GM19463 (cell line): Measurements from ENCODE around the gene MEGF11.

Experiments
- ATAC-seq: cut with Tn5 transposase; IDR thresholded peaks from one replicate; pipeline ENCODE4 v1.9.1; 2021; ENCODE audit warnings: mild to moderate bottlenecking, moderate library complexity; ENCODE audit not compliant: unreplicated experiment

MEGF11 gene

DNA sequence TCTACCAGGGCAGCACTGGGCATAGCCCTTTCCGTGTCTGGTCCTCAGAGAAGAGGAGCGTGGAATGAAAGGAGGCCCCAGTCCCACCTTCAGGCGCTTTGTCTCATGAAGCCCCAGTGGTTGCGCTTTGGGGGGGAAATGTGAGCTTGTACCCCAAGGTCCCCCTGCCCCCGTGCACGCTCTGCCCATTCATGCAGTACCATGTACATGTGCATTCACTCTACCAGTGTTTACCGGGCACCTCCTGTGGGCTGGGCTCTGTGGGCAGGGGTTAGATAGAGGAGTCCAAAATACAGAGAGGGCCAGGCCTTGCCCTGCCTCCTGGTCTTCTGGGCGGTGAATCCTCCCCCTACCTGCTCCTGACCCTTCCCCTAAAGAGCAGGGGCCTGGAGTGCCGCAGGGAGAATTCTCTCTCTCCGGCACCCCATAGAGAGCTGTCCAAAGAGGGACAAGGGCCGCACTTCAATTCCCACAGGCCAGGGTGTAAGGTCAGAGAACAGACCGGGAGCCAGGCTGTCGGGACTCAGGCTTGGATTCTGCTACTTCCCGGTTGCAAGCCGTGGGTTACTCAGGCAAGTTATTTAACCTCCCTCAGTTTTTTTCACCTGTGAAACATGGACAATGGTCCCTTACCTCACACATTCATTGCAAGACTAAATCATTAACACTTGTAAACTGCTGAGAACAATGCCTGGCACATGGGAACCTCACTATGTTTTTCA, 153.4 kb downstream of the MEGF11 start:
- ATAC-seq = no peak

DNA sequence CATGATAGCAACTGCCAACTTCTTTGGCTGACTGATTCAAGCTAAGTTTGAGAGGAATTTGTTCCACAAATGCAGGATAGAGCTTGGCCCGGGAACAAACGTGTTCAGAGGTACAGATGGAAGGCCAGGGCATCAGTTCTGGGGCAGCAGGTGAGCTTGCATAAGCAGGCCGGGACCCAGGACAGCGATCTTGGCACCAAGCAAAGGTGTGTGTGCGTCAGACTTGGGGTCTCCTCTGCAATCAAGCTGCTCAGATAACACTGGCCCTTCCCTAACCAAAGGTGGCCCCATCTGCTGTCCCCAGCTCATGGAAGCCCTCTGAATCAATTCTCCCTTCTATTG, 155.6 kb downstream of the MEGF11 start:
- no peak for ATAC-seq

DNA sequence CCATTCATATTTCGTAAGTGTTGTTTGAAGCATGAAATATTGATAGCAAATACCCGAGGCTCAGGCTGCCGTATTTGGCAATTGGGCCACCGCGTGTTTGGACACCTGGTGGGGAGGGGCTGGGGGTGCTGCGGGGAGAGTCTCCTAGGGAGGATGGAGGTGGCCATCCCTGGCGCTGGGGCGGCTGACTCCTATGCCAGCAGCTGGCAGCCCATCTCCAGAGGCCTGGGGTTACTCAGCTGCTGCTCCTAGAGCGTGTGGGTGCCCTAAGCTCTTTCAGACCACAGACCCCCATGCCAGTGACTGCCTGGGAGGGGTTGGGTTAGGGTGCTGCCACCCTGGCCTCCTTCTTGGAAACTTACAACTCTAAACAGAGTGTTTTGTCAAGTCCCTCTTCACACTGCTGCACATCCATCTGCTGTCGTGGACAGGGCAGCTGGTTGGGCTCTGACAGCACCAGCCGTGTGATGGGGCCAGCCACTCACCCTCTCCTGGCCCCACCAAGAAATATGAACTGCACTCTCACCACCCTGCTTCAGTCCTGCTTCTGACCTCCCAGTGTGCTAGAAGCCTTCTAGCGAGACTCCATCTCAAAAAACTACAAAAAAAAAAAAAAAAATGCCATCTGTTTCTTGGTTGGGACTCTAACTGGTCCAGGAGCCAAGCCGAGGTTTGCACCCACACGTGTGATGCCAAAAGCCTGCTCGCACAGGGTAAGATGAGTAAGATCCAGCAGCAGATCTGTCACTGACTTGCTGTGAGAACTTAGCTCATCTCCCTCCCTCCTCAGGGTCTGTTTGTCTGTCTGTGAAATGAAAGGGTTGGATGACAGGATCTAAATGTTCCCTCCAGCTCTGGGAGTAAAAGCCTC, 156.2 kb downstream of the MEGF11 start:
- no peak for ATAC-seq

DNA sequence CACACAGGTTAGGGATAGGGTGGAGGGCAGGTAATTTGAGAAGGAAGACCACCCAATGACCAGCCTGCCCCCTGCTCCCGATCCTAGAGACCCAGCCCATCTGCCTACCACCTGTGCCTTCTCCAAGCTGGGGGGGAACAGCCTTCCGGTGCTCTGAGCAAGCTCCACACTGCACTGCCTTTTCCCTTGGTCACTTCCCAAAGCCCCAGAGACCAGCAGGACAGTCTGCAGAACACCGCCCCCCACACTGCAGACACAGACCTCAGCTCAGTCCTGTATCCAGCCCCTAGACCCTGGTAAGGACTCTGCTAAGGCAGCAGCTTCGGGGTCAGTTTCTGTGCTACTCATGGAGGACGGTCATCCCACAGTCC, 156.9 kb downstream of the MEGF11 start:
- ATAC-seq = no peak

DNA sequence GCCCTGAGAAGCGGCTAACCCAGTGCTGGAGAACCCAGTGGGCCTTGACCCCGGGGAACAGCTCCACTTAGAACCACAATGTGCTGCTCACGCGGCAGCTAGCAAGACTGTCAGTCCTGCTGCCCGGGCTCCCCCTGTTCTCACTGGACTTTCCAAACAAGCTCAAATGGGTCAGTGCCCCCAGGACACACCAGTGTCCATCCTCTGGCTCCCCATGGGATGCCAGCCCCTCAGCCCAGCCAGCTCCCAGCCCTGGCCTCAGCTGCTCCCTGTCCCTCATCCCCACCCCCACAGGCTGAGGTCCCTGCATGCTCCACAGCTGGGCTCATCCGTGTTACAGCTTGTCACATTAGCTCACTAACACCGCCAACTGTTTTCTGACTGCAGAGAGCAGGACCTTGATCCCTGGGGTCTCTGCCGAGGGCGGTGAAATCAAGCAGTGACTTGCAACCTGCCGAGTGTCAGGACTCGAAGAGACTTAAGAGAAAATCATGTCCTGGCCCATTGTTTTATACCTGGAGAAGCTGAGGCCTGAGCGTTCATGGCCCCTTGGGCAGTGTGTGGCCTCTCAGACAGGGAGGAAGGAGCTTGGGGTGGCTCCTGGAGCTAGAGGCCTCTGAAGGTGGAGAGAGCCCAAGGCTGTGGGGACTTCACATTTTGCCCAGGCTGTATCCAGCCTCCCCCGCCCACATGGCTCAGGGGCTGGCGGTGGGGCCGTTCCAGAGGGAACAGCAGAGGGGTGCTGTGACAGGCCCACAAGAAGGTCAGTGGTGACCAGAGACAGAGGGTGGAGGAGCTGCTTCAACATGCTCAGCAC, 157.5 kb downstream of the MEGF11 start:
- ATAC-seq = no peak

DNA sequence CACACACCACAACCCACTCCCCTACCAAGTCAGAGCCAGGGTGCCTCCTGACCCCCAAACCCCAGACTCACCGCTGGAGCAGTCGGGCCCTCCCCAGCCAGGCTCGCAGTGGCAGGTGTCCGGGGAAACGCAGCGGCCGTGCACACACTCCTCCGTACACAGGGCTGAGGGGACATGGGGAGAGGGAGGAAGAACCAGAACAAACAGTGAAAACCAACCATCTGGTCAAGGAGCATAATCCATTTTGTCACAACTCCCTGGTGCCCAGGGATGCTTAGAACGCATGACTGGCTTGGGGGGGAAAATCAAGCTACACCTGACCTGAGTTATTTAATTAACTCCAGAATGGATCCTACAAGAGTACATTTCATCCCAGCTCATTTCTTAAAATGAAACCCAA, 159.2 kb downstream of the MEGF11 start:
- no peak for ATAC-seq

DNA sequence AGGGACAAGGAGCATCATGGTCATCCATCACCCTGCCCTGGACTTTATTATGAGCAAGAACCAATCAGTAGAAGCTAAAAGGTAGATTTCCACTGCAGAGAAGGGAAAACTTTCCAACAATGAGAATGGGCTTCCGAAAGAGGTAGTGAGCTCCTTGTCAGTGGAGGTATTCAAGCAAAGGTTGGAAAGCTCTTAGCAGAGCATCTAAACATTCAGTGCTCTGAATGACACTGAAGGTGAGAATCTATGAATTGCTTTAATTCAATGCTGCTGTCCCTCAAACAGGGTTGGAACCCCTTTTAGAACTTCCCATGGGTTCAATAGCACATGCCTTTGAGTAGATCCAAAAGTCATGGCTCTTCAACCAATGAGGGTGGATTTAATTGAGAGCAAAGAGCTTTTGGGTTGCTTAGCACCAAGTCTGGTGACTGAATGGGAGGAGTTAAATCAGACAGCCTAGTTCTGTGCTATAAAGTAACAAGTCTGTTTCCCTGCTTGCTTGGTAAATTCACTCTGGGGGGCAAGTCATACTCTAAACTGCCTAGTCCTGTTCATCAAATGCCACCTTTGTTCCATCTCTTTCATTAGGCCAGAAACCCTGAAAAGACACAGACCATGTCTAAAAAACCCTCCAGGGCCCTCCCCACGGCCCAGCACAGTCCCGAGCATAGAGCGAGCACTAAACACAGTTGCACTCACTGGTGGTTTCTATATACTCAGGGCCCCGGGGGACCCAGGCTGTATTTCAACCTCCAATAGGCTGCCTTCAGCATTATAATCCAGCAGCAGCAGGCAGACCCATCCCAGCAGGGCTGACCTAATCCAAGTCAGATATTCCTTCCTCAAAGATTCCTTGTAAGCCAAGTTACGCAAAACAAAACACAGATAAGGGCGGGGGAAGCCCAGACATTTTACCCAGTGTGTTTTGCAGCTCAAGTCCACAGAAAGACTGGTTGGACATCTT, 161.2 kb downstream of the MEGF11 start:
- ATAC-seq = no peak

DNA sequence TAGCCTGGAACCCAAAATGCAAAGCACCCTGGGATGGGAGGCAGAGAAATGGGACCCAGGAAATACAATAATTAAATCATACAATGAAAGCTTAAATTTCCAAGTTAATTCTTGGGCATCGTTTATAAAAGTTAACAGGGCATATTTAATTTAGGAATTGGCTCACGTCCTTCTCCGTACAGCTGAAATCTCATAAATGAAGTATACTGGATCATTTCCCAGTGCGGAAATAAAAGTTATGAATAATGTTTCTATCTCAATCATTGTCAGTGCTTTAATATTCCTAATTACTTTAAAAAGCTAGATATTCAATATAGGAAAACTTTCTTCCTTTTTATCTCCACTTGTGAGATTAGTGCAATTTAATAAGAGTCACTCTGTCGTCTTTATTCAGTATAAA, 164.0 kb downstream of the MEGF11 start:
- no peak for ATAC-seq

DNA sequence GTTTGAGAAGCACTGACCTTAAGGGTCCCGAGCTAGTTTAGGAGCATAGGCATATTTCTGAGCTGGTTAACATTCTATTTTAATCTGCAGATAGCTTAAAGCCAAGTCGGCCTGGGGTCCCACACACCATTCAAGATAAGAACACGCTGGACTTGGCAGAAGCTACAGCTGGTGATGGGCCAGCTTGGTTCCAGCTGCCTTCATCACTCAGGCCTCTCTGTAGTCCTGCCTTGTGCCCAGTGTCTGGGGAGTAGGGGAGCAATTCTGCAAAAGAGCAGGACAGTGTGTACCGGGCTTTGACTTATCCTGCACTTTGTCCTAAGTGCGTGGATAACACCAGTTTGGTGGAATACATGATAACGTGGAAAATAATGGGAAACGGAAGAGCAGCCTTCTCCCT, 164.5 kb downstream of the MEGF11 start:
- ATAC-seq = no peak

DNA sequence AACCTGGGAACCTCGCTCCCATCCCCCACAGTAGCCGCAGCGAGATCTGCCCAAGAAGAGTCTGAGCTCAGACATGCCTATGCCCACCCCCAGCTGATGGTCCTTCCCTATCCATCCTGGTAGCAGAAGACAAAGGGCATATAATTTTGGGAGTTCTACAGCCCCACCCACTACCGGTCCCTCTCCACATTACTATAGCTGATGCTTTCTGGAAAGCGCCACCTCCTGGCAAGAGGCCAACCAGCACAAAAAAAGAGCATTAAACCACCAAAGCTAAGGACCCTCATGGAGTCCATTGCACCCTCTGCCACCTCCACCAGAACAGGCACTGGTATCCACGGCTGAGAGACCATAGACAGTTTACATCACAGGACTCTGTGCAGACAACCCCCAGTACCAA, 168.4 kb downstream of the MEGF11 start:
- no peak for ATAC-seq

DNA sequence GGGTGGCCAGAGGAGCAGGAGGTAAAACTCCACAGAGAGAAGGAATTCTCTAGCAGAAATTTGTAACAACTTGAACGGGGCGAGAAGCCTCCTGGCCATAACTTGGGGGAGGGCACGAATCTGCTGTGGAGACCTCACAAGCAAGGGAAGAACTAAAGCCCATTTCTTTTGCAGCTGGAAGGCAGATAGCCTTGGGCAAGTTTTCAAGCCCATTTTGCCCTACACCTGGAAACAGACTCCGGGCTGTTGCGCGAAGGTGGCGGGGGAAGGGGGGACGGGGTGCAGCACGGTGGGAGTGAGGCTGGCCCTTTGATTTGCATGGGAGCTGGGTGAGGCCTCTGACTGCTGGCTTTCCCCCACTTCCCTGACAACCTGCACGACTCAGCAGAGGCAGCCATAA, 168.8 kb downstream of the MEGF11 start:
- no peak for ATAC-seq

DNA sequence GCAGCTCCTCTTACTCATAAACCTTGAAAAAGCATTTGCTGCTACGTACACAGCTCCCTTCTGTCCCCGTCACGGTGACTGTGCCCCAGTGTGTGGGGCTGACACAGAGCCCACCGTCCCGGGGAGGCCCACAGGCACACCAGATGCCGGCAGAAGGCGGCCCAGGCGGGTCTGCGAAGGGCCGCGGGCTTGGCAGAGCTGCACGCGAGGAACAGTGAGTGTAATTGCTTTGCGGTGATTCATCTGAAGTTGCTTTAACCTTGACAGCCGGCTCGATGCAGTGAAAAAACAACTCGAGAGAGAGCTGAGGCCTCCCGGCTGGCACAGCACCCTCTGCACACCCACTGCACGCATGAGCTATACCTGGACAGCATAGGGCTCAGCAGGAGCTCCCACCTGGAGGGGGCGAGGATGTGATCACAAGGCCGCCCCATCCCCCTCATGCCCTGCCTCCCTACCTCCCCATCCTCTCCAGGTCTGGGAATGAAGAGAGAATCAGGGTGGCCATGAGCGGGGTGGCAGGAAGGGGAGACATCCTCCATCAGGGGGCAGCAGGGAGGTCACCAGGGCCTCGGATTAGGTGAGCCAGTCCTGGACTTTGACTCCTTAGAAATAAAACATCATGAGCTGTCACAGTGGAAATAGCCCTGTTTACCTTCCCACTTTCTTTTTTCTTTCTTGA, 172.7 kb downstream of the MEGF11 start:
- no peak for ATAC-seq

DNA sequence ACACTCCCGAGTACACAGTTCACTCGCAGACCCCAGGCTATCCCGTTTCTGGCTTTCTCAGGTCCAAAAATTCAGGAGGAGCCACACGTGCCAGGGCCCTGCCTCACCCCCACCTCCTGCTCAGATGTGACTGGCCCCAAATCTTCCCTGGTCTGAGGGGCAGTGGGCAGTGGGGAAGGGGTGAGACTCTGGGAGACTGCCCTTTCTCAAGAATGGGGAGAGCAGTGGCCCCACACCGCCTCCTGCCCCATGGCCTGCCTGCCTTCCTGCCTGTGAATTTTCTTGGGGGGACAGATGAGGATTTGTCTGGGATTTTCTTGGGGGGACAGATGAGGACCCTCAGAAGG, 174.6 kb downstream of the MEGF11 start:
- no peak for ATAC-seq

DNA sequence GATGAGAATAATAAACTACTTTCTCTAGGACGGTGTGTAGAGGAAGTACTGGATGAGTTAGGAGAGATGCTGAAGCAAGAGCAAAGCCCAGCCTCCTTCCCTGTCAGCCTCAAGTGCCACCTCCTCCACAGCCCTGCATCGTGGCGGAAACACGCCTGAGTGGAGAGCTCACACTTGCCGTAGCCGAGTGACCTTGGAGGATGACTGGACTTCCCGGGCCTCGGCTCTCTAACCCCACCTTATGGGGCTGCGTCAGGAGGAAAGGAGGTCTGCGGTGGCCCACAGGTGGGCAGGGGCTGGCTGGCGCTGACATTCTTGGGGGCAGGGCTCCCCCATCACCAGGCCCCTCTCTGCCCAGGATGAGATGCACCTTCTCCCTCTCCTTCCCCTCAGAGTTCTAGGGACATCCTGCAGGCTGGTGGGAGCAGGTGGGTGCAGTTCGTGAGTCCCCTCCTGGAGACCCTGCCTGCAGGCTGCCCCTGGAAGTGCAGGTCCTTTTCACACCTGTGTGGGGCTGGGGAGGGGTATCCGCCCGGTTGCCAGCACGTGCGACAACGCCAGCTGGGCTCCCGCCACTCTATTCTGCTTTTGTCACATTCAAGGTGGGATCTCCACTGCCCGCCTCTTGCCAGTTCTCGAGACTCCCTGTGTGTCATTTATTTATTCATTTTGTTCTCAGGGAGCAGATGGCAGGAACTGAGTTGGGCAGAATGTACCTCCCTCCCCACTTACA, 175.2 kb downstream of the MEGF11 start:
- ATAC-seq = no peak

DNA sequence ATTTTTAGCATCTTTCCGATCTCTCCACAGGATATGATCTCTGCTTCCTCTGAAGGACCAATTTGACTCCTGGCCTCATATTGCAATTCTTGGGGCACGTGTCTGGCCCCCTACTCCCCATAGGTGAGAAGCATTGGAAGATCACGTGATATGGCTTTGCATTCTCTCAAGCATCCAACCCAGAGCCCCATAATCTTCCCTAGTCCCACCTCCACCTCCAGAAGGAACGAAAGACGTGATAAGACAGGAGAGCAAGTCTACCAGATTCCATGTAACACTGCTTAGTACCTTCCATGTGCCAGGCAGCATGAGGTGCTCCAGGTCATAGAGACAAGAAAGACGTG, 176.3 kb downstream of the MEGF11 start:
- ATAC-seq = no peak

DNA sequence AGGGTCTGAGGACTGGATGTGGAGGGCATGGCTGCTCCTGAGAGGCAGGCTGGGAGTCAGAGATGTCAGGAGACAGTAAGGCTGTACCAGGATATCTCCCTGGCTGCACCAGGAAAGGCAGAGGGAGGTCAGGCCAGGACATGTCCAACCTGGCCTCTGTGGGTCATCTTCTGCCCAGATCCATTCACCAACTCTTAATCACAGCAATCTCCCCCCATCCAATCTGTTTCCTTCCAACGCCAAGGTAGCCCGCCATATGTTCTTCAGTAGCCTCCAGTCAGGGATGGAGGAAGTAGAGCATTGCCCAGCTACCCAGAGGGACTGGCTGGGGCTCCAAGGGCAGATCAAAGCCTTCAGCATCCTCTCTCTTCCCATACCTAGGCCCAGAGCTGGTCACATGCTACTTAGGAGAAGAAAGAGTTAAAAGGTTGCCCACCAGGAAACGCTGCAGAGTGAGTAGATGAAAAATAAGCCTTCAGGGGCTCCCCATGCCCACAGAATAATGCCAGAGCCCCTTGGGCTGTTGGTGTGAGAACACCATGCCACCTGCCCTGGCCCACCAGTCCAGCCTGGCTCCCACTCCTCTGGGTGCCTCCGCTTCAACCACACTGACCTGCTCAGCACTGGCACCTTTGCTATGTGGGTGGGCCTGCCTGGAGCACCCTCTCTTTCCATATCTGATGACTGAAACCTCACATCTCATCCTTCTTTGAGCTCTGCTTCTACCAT, 176.8 kb downstream of the MEGF11 start:
- no peak for ATAC-seq

DNA sequence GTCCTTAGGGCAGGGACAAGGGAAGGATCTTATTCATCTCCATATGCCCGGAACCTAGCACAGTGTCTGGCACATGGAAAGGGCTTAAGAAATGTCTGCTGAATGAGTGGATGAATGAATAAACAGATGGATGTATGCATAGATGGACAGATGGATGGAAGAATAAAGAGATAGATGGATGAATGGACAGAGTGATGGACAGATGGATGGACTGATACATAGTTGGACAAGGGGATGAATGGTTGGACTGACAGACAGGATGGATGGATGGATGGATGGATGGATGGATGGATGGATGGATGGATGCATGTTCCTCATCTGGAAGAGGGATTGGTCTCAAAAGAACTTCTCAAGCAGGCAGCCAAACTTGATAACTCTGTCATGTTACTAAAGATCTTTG, 177.6 kb downstream of the MEGF11 start:
- ATAC-seq = no peak

DNA sequence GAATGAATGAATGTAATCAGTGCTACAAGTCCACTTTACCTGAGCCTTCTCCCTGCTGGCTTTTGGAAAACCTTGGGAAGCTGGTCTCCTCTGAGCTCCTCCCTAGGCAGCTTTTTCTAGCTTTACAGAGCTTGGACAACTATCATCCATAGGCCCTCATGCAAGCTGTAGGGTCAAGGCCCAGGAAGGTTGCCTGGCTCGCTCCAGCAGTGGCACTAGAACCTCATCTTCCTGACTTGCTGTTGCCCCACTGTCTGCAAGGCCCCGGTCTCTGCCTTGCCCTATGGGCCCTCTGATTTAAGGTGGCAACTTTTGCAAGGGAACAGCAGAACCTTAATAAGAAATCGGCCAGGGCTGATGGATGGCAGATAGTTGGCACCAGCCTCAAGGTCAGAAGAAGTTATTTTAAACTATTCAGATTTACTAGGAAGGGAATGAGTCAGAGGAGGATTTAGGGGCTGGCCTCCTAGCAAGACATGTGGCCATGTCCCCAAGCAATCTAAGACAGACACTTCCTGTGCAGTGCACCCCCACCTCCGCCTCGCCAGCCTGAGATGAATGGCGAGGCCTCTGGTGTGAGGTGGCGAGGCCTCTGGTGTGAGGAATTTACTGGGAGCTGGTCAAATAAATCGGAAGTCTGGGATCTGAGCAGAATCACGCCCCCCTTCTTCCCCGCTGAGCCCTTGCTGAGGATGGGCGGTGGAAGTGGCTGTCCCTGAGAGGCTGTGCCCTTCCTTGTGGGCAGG, 180.8 kb downstream of the MEGF11 start:
- no peak for ATAC-seq
